Mesodermal cell (in vitro differentiated cells): ENCODE measurements around the gene ZXDC.

Experiments
- H3K27ac ChIP-seq: 2 replicates; pipeline ENCODE4 v1.7.0; 2013; ENCODE audit warnings: mild to moderate bottlenecking, low read depth, low read length, moderate library complexity; ENCODE audit not compliant: severe bottlenecking
- H3K36me3 ChIP-seq: 2 replicates; pipeline ENCODE4 v1.7.1; 2013; ENCODE audit warnings: mild to moderate bottlenecking, low read length, moderate library complexity; ENCODE audit not compliant: control insufficient read depth, insufficient read depth
- H3K4me1 ChIP-seq: one replicate; pipeline ENCODE4 v1.7.1; 2013; ENCODE audit warnings: mild to moderate bottlenecking, low read length; ENCODE audit not compliant: insufficient read depth, control insufficient read depth, poor library complexity, severe bottlenecking
- H3K4me3 ChIP-seq: 2 replicates; pipeline ENCODE4 v1.7.0; 2013; ENCODE audit warnings: low read length, control low read depth, mild to moderate bottlenecking; ENCODE audit not compliant: insufficient read depth, poor library complexity, severe bottlenecking; ENCODE audit errors: extremely low read depth
- H3K9me3 ChIP-seq: 2 replicates; pipeline ENCODE4 v1.7.1; 2013; ENCODE audit warnings: mild to moderate bottlenecking, low read length, moderate library complexity; ENCODE audit not compliant: control insufficient read depth
- WGBS, 2 experiments: methylation state at CpG; one replicate each; pipeline ENCODE4 v1.1.5; 2013; ENCODE audit warnings: missing lambda C conversion rate in 2 of 2; ENCODE audit not compliant: insufficient coverage in 2 of 2; 5-methylcytosine and 5-hydroxymethylcytosine counted together

Gene ZXDC

GRCh38 chr3:126488886-126489569, 13.3 kb upstream of the ZXDC start:
- Histone ChIP-seq H3K36me3 (no peaks in the 10 kb centered on the region), H3K4me1 (no peaks in the 10 kb centered on the region), H3K4me3 (no peak overlapping the region), H3K27ac (no peak overlapping the region), H3K9me3 (no peaks in the 10 kb centered on the region)
- WGBS, 2 experiments = 92 to 94% methylated on average over 14 of the region's 16 CpGs

DNA sequence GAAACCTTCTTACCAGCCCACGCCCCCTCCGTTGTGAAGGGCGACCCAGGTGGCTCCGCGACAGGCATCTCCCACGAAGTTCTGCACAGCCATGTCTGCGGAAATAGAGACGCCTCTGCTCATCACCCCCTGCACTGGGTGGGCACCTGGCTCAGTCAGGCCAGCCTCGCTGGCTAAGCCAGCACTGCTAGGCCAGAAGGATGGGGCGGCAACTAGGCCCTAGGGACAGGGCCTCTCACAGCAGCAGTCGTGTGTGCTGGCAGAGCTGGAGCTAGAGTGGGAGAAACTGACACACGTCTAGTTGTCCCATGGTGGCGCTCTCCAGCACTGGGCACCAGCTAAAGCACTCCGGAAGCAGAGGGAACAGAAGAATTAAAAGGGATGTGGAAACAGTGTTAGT, 12.5 kb upstream of the ZXDC start:
- H3K36me3 ChIP-seq = no peaks in the 10 kb centered on the region
- H3K4me1 ChIP-seq = no peaks in the 10 kb centered on the region
- H3K9me3 ChIP-seq = no peaks in the 10 kb centered on the region
- WGBS, 2 experiments = 90 to 91% methylated on average over 12 to 14 of the region's 14 CpGs
- H3K27ac ChIP-seq = no peak overlapping the region
- no peak overlapping the region for H3K4me3 ChIP-seq

DNA sequence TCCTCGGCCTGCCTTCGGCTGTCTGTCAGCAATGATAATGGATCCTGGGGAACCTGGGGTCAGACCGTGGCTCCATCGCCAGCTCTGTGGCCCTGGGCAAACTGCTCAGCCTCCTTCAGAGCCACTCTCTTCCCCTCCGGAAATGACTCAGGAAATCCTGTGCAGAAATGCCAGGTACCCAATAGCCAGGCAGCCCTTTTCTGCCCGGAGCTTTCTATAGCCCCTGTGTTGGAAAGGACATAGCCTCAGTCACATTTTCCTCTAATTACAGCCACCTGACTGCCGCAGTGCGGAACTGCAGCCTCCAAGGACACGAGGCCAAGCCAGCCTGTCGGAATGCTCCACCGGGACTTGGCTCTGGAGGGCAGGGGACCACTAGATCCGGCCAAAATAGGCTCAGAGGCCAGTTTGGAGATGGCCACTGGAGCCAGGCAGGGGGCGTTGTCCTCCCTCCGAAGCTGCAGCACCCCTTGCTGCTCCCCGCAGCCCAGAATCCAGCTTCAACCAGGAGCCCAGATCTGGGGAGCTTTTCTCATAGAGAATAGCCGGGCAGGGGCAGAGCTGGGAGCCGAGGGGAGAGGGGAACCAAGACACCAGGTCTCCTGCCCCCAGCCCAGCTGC, 11.6 kb upstream of the ZXDC start:
- H3K4me3 ChIP-seq = no peak overlapping the region
- H3K36me3 ChIP-seq = no peaks in the 10 kb centered on the region
- WGBS, 2 experiments = 77 to 81% methylated on average over 16 of the region's 17 CpGs
- no peaks in the 10 kb centered on the region for H3K4me1 ChIP-seq
- no peaks in the 10 kb centered on the region for H3K9me3 ChIP-seq
- no peak overlapping the region for H3K27ac ChIP-seq

DNA sequence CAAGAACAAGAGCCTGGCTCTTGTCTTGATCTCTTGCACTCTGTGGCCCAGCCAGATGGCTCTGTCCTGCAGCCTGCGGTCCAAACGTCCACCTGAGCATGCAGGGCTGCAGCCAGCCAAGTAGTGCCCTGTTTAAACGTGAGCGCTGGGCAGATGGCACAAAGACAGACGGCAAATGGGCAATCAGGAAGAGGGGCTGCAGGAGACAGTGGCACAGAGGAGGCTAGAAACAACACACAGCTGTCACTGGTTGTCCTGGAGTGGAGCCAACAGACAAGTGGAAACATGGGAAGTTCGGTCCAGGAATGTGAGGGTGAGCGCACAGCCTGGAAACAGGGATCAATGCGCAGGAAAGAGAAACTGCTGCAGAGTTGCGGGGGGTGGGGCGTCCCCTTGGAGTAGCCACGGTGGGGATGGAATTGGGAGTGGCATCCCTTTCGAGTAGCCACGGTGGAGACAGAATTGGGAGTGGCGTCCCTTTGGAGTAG, 10.7 kb upstream of the ZXDC start:
- Histone ChIP-seq H3K4me1 (no peaks in the 10 kb centered on the region), H3K27ac (no peak overlapping the region), H3K4me3 (no peak overlapping the region), H3K9me3 (no peaks in the 10 kb centered on the region), H3K36me3 (no peaks in the 10 kb centered on the region)
- 93 to 98% methylated on average over 13 to 14 of the region's 14 CpGs for WGBS, 2 experiments

DNA sequence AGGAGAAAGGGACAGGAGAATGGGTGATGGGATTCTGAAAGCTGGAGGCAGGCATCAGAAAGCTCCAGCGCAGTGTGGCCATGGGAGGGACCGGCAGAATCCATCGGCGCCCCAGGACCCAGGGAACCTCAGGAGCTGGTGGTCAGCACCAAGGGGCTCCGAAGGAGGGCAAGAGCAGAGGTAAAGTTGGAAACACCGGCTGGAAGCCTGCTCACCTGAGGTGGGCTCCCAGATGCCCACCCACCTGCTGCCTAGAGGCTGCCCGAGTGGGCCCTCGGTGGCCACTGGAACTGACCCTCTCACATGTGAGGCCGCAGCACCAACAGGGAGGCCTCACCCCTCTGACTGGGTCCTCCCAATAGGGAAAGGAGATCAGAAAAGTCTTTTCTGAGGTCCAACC, 10.3 kb upstream of the ZXDC start:
- 93% methylated on average over 8 to 9 of the region's 9 CpGs for WGBS, 2 experiments
- no peaks in the 10 kb centered on the region for H3K36me3 ChIP-seq
- H3K4me3 ChIP-seq = no peak overlapping the region
- H3K9me3 ChIP-seq = no peaks in the 10 kb centered on the region
- no peaks in the 10 kb centered on the region for H3K4me1 ChIP-seq
- H3K27ac ChIP-seq = no peak overlapping the region

DNA sequence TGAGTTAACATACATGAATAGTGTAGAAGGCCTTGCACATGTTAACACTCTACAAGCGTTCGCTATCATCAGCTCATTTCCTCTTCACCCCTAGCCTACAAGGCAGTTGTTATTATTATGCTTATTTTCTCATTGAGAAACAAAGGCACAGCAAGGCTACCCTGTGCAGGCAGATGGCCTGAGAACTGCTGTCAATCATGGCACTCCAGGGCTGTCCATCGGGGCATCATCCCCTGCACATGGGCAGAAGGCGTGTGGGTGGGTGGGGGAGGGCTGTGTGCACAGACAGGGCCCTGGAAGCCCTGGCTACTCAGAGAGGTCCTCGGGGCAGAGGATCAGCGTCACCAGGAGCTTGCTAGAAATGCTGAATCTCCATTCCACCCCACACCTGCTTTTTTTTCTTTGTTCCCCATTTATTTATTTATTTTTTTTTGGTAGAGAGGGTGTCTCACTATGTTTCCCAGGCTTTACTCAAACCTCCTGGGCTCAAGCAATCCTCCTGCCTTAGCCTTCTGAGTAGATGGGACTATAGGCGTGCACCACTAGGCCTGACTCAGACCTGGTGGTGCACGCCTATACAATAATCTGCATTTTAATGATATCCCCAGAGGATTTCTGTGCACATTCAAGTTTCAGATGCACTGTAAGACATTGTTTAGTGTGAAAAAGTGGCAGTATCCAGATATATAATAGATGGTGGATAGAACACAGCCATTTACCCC, 9.6 kb upstream of the ZXDC start:
- no peaks in the 10 kb centered on the region for H3K9me3 ChIP-seq
- no peaks in the 10 kb centered on the region for H3K36me3 ChIP-seq
- 58 to 70% methylated on average over 2 of the region's 8 CpGs for WGBS, 2 experiments
- H3K27ac ChIP-seq = no peak overlapping the region
- no peak overlapping the region for H3K4me3 ChIP-seq
- H3K4me1 ChIP-seq = no peaks in the 10 kb centered on the region

DNA sequence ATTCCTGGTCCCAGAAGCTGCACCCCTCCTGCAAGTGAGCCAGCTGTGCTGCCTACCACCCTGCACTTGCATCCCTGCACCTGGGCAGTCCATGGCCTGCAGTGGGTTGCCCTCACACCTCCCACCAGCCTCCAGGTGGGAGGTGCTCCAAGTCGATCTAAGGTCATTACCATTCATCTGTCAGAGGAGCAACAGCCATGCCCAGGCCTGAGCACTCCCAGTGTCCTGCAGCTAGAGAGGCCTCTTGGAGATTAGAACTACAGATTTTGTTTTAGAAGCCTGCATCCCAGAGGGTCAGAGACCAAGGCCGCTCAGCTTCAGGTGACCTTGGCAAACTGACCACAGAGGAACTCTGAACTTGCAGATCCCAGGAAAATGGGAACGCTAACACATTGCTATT, 9.0 kb upstream of the ZXDC start:
- Histone ChIP-seq H3K9me3 (no peaks in the 10 kb centered on the region), H3K27ac (no peak overlapping the region), H3K4me3 (no peak overlapping the region), H3K36me3 (no peaks in the 10 kb centered on the region), H3K4me1 (no peaks in the 10 kb centered on the region)
- 82 to 87% methylated on average over 1 to 2 of the region's 3 CpGs for WGBS, 2 experiments

GRCh38 chr3:126484148-126484547, 8.5 kb upstream of the ZXDC start:
- H3K4me3 ChIP-seq = no peak overlapping the region
- WGBS, 2 experiments = 77 to 90% methylated on average over 3 of the region's 3 CpGs
- no peaks in the 10 kb centered on the region for H3K9me3 ChIP-seq
- no peaks in the 10 kb centered on the region for H3K36me3 ChIP-seq
- H3K4me1 ChIP-seq = no peaks in the 10 kb centered on the region
- H3K27ac ChIP-seq = no peak overlapping the region

GRCh38 chr3:126483321-126483761, 7.7 kb upstream of the ZXDC start:
- Histone ChIP-seq H3K9me3 (no peaks in the 10 kb centered on the region), H3K27ac (no peak overlapping the region), H3K4me1 (no peaks in the 10 kb centered on the region), H3K36me3 (no peaks in the 10 kb centered on the region), H3K4me3 (no peak overlapping the region)
- WGBS, 2 experiments = 87 to 95% methylated on average over 12 to 14 of the region's 14 CpGs

- Histone ChIP-seq H3K4me1 (no peaks in the 10 kb centered on the region), H3K27ac (no peak overlapping the region), H3K9me3 (no peaks in the 10 kb centered on the region), H3K4me3 (no peak overlapping the region), H3K36me3 (no peaks in the 10 kb centered on the region)
- WGBS, 2 experiments = 77 to 86% methylated on average over 10 to 14 of the region's 15 CpGs
Observed at GRCh38 chr3:126482503-126483255, 7.0 kb upstream of the ZXDC start.
